DOHH2 (cell line): Measurements from ENCODE around the gene POU2F3.

Experiments
- CTCF ChIP-seq: fragments of 200-600 bp; sonication (generic); IDR thresholded peaks from one replicate; pipeline ENCODE4 v1.5.1; 2014; ENCODE audit warnings: antibody characterized with exemption, mild to moderate bottlenecking, low read depth, low read length; ENCODE audit not compliant: poor library complexity, severe bottlenecking
- EZH2phosphoT487 ChIP-seq: fragments of 200-600 bp; sonication (generic); IDR thresholded peaks from 2 replicates; pipeline ENCODE4 v1.6.1; 2017; ENCODE audit warnings: borderline replicate concordance, mild to moderate bottlenecking, antibody characterized with exemption, low read length, moderate library complexity, mixed read lengths

DNA sequence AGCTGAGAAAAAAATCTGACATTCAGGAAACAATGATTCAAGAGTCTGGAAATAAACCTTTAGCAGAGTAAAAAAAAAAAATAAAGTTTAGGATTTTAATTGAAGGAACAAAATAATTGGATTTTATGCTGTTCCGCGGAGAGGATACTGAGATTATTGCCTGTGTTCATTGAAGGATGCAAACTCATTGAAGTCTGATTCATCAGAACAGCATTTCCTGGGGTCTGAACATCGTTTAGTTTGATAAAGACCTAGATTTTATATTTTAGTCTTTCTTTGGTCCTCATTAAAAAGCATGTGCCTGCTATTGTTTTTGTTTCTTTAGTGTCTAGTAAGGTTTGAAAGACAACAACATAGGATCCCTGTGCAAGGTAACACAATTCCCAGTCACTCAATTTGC is 89.6 kb downstream of the POU2F3 start:
- TF ChIP-seq CTCF (no peak), EZH2phosphoT487 (no peak)
